GM19239 (cell line): Measurements from ENCODE around the gene TBX4.
A peak's percentile ranks its signal among the peaks of the same experiment; 100 is the strongest.

Experiments
- DNase-seq: peaks from one replicate; pipeline ENCODE4 v3.0.0; 2011; ENCODE audit warnings: low spot score; ENCODE audit not compliant: insufficient read length
- FAIRE-seq: peaks from 2 replicates; lab custom pipeline; 2011; peaks lifted over from hg19 to GRCh38; lab: Jason Lieb, UNC

TBX4 gene

DNA sequence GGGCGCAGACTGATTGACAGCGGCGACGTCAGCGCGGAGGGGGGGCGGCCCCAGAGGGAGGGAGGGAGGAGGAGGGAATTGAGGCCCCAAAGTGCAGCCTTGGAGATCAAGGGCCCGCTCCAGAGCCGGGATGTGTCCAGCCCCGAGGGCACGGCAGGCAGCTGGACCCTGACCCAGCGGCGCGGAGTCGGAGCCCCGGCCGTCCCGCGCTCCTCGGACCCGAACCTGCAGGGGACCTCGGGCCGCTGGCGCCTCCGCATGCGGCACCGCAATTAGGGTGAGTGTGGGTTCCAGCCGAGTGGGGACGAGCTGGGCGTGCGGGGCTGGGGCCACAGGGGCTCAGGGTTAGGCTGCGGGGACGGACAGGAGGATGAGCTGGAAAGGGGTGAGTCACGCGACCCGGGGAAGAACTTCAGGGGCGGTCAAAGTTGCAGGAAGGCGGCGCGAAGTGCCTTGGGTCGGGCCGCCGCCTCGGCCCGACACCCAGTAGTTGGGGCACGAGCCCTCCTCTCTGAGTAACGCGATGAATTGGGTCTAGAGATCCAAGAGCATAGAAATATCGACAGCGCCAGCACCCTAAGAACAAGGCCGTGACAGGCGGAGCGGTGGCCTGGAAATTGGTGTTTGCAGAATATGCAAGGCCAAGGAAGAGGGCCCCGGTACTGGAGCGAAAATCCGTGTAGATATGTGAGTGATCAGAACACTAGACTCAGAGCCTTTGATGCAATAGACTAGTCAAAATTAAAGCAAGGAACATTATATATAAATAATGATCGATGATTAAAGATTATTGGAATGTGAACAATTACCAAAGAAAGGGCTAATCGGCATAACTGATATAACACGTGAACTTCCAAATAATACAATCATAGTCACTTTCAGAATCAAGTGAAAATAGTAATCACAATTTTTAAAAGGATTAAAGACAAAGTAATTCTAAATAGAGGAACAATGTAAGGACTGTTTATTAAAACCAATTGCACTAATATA lies at the start of gene TBX4:
Gene TBX4 (plus strand): TSS at position 122 of the 990 bp plus-strand sequence. CDS start 4,069 bp downstream, outside the sequence.
- DNase-seq, result no peak
- FAIRE-seq, result no peak

DNA sequence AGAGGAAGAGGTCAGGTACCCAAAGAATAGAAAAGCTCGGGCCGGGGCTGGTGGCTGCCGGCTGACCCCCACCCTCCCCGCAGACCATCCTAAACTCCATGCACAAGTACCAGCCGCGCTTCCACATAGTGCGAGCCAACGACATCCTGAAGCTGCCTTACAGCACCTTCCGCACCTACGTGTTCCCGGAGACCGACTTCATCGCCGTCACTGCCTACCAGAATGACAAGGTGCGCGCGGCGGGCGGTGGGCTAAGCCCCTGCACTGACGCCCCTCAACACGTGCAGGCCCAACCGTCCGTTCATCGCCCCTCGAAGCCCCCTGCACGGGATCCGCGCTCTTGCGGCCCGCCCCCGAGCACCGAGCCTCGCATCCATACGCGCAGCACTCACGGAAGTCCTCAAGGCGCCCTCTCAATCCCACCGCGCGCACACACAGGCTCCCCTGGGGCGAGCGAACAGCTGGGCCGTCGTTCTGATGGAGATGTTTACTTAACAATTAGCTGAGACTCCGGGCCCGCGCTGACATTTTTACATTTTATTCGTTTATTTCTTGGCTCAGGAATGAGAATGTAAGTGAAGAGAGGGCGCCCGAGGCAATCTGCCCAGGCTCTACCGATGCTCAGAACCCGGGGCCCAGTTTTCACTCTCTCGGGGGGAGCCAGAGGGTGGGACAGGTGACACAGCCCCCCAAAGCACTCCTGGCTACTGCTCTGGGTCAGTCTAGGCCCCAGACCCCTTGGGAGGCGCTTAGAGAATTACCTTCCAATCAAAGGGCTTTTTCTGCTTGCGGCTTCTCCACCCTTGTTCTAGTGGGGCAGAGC lies 49.0 kb upstream of the TBX4 start:
- FAIRE-seq, result no peak

DNA sequence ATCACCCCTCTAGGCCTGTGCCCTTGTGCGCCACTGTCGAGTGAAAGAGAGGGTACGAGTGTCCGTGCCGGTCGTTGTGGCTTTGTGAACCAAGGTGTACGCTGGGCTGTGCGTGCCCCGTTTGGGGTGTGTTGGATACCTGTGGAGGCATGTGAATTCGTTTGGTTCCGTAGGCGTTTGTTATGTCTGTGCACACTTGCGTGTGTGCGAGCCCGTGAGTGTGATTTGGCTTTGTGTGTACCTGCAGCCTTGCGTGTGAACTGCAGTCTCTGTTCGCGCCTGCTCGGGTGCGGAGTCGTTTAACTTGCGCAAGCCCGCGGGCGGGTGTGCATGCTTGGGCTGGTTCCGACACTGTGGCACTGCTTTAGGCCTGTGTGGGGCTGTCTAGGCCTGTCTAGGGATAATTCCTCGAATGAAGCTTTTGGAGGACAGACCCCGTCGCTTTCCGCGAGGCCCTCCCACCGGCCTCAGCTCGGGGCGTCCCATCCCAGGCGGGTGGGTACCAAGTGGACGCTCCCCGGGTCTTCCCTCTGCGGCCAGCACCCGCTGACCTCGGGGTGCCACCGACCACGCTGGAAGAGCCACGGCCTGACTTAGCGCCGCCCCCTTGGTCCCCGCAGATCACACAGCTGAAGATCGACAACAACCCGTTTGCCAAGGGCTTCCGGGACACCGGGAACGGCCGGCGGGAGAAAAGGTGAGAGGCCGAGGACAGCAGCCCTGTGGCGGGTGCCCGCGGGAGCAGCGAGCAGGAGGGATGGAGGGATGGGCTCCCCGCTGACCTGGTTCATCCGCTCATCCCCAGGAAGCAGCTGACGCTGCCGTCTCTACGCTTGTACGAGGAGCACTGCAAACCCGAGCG lies 48.2 kb upstream of the TBX4 start:
- no peak for FAIRE-seq
- DNase-seq, result no peak

More for the DNA sequence above, 49.0 kb upstream of the TBX4 start:
- DNase-seq, result no peak

DNA sequence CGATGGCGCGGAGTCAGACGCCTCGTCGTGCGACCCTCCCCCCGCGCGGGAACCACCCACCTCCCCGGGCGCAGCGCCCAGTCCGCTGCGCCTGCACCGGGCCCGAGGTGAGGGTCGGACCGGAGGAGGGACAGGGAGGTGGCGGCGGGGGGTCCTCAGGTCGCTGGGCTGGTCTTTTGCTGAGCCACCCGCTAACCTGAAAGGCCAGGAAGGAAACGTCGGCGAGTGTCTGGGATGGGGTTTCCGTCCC lies 47.6 kb upstream of the TBX4 start:
- FAIRE-seq (no peak), DNase-seq (no peak)

DNA sequence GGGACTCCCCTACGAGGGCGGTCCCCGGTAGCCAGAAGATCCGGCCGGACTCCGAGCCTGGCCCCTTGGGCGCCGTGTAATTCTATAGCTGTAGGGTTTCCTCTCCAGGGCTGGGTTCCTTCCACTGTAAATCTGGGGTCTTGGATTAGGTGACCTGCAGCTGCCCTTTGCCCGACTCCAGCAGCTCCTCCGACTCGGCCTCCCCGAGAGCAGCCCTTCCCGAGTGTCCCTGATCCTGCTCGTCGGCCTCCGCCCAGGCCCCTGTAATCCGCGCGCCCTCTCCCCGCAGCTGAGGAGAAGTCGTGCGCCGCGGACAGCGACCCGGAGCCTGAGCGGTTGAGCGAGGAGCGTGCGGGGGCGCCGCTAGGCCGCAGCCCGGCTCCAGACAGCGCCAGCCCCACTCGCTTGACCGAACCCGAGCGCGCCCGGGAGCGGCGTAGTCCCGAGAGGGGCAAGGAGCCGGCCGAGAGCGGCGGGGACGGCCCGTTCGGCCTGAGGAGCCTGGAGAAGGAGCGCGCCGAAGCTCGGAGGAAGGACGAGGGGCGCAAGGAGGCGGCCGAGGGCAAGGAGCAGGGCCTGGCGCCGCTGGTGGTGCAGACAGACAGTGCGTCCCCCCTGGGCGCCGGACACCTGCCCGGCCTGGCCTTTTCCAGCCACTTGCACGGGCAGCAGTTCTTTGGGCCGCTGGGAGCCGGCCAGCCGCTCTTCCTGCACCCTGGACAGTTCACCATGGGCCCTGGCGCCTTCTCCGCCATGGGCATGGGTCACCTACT lies 47.1 kb upstream of the TBX4 start:
- DNase-seq (no peak), FAIRE-seq (no peak)

DNA sequence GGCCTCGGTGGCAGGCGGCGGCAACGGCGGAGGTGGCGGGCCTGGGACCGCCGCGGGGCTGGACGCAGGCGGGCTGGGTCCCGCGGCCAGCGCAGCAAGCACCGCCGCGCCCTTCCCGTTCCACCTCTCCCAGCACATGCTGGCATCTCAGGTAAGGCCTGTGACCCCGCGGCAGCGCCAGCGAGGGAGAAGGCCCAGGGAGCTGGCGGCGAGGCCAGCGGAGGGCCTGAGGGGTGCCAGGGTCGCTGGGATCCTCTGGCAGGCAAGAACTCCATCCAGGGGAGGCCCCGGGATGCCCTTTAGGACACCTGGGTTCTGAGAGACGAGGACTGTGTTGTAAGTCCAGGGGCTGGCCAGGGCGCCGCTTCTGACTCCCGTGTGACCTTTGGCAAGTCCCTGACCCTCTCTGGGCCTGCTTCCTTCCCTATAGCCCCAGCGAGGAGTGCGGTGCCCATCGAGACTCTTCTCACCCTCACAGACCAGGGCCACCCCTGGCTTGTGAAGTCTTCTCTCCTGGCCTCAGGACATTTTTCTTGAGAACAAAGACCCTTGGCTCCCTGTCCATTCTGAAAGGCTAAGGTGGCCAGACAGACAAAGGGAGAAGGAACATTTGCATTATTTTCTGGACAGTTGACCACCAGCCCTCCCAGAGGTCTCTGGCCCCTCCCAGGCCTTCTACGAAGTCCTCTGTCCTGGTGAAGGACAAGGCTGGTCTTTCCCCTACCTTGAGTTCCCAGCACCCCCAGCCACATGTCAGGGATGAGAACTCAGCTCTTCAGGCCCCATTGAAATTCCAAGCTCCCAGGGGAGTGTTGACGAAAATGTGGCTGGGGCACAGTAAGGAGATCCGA lies 46.3 kb upstream of the TBX4 start:
- FAIRE-seq, result no peak
- DNase-seq, result no peak

DNA sequence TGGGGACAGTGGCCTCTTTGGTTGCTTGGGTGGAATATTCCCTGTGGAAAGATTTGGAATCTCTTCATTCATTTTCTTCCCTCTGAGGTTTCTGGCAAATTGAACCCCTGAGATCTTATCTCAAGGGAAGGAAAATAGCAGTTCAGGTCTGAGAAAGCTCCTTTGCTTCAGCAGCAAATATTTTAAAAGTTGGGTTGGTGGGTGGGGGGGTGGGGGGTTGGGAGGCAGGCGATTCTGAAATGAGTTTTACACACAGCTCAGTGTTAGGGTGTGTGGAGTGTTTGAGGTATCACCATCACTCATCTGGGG lies 45.7 kb upstream of the TBX4 start:
- no peak for FAIRE-seq
- no peak for DNase-seq

DNA sequence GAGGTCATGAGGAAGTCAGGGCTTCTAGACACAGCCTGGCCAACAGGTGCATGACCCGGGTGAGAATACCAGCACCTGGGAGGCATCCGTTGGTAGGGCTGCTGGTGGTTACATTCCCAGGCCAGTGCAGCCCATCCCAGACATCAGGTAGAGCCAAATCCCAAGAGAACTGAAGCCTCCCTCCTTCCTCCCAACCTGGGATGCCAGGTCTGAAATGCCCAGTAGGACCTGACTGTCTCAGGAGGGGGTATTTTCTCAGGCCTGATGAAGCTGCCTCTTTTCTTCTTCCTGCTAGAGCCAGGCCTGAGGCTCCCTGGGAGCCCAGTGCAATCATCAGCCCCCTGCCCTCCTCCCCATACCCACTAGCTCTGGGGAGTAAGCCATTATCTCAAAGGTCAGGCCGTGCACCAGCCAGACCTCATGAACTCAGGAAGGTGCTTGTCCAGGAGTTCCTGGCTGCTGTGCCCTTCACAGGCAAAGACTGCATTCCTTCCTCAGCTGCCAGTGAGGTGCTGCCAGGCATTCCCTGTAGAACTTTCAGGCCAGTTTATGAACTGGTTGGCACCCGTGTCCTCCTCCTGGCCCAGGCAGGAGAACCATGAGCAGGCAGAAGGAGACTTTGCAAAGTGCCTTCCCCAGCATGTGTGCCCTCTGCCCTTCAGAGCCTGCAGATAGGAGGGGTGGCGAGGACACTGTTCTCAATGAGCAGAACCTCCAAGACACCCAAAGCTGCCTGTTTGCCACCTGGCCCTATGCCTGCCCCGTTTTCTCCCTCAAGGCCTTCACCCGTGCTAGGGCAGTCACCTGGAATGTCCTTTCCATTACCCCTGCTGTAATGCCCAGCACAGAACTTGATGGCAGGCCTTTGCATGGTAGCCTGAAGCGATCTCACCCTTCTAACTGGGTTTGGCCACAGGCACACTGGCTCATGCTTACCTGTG lies 45.0 kb upstream of the TBX4 start:
- FAIRE-seq (no peak), DNase-seq (no peak)

DNA sequence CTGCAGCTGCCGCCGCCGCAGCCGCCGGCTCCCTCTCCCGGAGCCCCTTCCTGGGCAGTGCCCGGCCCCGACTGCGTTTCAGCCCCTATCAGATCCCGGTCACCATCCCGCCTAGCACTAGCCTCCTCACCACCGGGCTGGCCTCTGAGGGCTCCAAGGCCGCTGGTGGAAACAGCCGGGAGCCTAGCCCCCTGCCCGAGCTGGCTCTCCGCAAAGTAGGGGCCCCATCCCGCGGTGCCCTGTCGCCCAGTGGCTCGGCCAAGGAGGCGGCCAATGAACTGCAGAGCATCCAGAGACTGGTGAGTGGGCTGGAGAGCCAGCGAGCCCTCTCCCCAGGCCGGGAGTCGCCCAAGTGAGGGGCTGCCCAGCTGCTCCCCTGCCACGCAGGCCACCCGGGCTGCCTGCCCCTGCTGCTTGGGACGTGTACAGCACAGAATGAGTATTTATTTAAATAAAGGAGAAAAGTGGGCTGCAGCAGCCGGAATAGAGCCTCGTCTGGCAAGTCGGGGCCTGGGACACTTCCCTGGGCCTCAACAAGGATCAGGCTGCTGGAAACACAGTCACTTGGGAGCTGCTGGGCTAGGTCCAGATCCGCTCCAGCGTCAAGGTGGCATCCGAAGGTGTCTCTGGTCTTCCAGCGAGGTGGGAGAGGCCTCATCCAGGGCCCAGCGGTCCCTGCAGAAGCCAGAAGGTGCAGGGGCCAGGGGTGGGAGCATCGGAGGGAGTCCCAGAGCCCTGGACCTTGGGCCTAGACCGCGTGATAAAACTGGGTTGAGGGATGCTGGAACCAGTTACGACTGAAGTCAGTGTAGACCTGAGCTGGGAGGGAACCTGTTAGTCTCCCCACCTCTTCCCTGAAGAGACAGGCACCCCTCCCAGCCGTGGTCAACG lies 43.8 kb upstream of the TBX4 start:
- DNase-seq (peak; percentile 5), FAIRE-seq (no peak)

DNA sequence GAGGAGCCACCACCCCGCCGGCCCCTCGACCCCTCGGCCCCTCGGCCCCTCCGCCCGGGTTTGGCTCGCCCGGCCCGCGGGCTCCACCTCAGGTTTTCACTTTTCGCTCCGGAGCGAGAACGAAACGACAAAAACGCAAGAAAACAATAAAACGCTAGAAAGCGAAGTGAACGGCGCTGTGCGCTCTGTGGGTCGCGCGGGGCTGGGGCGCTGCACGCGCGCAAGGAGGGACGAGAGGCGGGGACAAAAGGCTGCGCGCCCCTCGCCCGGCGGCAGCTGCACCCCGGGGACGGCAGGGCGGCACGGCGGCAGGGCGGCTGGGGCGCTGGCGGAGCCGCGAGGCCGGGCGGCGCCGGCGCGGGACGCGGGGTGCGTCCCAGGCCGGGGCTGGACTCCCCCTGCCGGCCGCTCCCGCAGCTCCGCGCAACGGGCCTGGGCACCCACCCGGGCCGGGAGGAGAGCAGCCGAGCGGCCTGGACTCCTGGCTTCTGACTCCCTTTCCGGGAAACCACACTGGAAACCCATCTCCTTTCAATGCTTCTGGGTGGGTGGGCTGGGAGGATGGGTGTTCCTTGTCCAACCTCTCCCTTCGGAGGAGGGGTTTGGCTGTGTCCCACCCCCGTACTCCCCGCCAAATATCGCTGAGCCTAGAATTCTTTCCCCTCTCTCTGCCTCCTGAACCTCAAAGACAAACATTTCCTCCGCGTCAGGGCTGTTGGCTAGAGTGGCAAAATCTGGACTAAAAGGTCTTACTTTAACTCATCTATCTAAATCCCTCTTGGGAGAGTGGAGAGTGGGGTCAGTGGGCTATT lies 42.7 kb upstream of the TBX4 start:
- DNase-seq (peak; percentile 41), FAIRE-seq (peak; percentile 8)

DNA sequence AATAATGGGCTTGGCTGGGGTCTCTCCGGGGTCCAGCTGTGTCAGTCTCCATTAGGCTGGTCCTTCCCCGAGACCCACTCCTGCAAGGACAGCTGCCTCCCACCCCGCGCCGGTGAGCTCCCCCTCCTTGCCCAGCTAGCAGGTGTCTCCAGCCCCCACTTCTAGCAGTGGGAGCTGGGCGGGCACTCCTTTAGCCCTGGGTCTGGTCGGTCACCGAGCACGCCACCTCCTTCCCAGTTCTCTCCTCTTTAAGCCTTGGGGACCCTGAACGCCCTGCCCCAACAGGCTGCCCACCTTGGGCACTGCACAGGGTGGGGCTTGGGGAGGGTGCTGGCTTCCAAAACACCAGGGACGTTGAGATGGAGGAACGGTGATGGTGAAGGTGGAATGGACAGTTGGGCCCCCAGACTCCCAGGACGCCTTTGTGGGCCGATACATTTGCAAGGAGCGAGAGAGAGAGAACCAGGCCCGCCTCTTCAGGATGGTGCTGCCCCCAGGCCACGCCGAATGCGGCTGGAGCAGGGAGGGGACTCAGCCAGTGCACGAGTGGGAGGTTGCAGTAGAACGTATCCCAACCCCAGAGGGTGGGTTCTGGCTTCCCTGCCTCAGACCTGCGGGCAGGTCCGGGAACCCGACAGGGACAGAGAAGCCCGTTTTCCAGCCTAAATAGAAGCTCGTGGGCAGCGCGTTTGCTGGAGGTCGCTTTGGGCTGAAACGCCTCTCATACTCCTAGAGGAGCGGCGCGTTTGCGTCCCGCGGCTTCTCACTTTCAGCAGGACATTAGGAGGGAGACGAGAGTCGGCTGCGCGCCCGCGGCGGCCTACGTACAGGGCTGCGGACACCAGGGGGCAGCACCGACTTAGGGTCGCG lies 41.8 kb upstream of the TBX4 start:
- FAIRE-seq (no peak), DNase-seq (no peak)

DNA sequence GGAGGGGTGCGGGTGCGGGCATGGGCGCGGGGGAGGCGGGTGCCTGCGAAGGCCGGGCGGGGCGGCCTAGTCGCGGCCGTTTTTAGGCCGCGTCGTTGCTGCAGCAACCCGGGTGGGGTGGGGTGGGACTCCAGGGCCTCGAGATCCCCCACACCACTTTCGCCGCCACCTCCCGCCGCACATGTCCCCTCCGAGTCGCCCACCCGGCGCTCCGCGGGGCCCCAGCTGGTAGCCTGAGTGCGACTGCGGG lies 41.3 kb upstream of the TBX4 start:
- FAIRE-seq, result no peak
- DNase-seq, result no peak

DNA sequence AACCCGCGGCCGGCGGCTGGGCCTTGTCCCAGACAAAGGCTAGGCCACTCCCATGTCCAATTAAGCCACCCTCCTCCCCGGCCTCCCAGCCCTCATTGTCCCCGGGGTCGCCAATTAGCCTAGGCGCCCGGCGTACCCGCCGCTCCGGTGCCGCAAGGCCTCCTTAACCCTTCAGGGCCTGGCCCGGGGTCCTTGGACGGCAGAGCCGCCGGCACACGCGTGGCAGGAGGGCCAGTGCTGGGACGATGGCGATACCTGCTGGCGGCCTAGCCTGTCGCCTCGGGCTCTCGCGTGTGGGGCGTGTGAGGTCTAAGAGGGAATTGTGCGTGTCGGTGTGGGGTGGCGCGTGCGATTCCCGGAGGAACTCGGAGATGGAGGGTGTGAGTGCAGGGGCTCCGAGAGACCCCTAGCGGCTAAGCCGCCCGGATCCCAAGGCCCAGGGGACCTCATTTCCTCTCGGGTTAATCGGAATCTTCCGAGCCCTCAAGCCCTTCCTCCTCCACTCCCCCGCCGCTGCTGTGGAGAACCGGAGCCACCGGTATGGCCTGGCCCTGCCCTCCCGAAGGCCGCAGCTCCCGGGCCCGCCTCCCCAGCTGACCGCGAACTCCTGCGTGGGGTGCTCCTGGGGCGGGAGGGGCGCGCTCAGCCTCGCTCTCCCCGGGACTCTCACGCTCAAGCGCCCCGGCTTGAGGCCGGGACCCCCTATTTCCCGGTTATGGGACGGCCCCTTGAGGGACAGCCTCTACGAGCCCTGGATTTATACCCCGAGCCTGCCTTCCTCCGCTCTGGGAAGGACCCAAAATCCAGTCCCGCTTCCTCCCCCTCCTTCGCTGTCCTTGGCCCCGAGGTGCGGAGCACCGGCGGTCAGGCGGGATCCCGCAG lies 40.7 kb upstream of the TBX4 start:
- DNase-seq (no peak), FAIRE-seq (peak; percentile 60)

DNA sequence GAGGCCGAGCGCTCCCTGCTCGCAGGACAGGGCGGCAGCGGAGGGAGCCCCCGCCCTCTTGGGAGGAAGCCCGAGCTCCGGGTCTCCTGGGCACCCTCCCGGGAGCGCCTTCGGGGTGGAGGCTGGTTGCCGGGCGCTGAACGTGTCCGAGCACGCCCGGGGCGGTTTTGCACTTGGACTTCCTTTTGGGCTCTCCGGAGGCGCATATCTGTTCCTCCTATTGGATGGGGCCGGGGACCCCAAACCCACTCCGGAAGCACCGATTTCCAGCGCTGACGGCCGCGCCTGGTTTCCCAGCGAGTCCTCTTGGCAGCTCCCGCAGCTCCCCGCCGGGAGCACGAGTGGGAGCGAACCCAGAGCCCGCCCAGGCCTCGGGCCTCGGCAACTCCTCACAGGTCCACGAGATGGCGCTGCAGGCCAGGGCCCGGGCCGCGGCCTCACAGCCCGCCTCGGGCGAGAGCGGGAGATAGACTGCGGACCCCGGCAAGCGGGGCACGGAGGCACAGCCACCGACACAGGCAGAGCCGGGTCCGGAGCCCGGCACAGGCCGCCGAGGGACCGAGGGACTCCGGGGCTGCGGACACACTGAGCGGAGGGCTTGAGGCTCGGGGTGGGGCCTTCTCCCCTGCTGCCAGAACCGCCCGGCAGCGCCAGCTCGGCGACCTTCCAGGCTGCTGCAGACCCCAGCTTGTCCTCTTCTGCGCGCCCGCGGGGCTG lies 39.9 kb upstream of the TBX4 start:
- FAIRE-seq (no peak), DNase-seq (peak; percentile 90)
